MM.1S (cell line): ENCODE data around the gene WFDC9.

Experiments used
- DNase-seq: peaks from one replicate; pipeline ENCODE4 v3.0.0-alpha.2; 2015
- H2AFZ ChIP-seq: fragments of 300-600 bp; sonication (generic); 2 replicates; pipeline ENCODE4 v1.6.0; 2016; ENCODE audit warnings: antibody characterized with exemption, low read length
- H3F3A ChIP-seq: fragments of 300-600 bp; sonication (generic); 2 replicates; pipeline ENCODE4 v1.6.1; 2016; ENCODE audit warnings: mild to moderate bottlenecking, antibody characterized with exemption, low read length, moderate library complexity, mixed read lengths; ENCODE audit not compliant: insufficient read depth
- H3K27ac ChIP-seq: fragments of 300-600 bp; sonication (generic); 2 replicates; pipeline ENCODE4 v1.5.1; 2016; ENCODE audit warnings: mild to moderate bottlenecking, low read length
- H3K27me3 ChIP-seq: fragments of 300-600 bp; sonication (generic); replicated peaks from 2 replicates; pipeline ENCODE4 v1.6.0; 2016; ENCODE audit warnings: low read length; ENCODE audit not compliant: insufficient read depth
- H3K36me3 ChIP-seq: fragments of 300-600 bp; sonication (generic); replicated peaks from 2 replicates; pipeline ENCODE4 v1.6.1; 2016; ENCODE audit warnings: mild to moderate bottlenecking, low read length, mixed read lengths; ENCODE audit not compliant: insufficient read depth
- H3K4me1 ChIP-seq: fragments of 300-600 bp; sonication (generic); 2 replicates; pipeline ENCODE4 v1.6.1; 2016; ENCODE audit warnings: low read length, mixed read lengths
- H3K4me2 ChIP-seq: fragments of 300-600 bp; sonication (generic); 2 replicates; pipeline ENCODE4 v1.6.0; 2016; ENCODE audit warnings: low read depth, low read length
- H3K4me3 ChIP-seq: fragments of 300-600 bp; sonication (generic); 2 replicates; pipeline ENCODE4 v1.5.1; 2016; ENCODE audit warnings: low read length, mixed read lengths
- H3K79me2 ChIP-seq: fragments of 300-600 bp; sonication (generic); 2 replicates; pipeline ENCODE4 v1.6.1; 2016; ENCODE audit warnings: mixed run types, low read length, mixed read lengths
- H3K9ac ChIP-seq: fragments of 300-600 bp; sonication (generic); 2 replicates; pipeline ENCODE4 v1.6.1; 2016; ENCODE audit warnings: low read length, mixed read lengths
- H3K9me2 ChIP-seq: fragments of 300-600 bp; sonication (generic); replicated peaks from 2 replicates; pipeline ENCODE4 v1.6.1; 2016; ENCODE audit warnings: mild to moderate bottlenecking, low read length, mixed read lengths; ENCODE audit not compliant: insufficient read depth
- H3K9me3 ChIP-seq: fragments of 300-600 bp; sonication (generic); replicated peaks from 2 replicates; pipeline ENCODE4 v1.6.1; 2016; ENCODE audit warnings: mild to moderate bottlenecking, low read length, mixed read lengths; ENCODE audit not compliant: insufficient read depth
- H4K20me1 ChIP-seq: fragments of 300-600 bp; sonication (generic); 2 replicates; pipeline ENCODE4 v1.6.1; 2016; ENCODE audit warnings: mild to moderate bottlenecking, low read length, moderate library complexity, mixed read lengths; ENCODE audit not compliant: insufficient read depth
- EZH2 ChIP-seq: fragments of 300-600 bp; sonication (generic); optimal IDR thresholded peaks from 2 replicates; pipeline ENCODE3; 2017; ENCODE audit warnings: low read depth, mild to moderate bottlenecking, antibody characterized with exemption, low read length, mixed read lengths
- EZH2phosphoT487 ChIP-seq: fragments of 300-600 bp; sonication (generic); IDR thresholded peaks from 2 replicates; pipeline ENCODE4 v1.6.1; 2018; ENCODE audit warnings: antibody characterized with exemption, low read length
- TF ChIP-seq, protein P1 (sequence below): fragments of 300-600 bp; sonication (generic); IDR thresholded peaks from 2 replicates; pipeline ENCODE4 v1.5.1; 2016; ENCODE audit warnings: antibody characterized with exemption, low read length, mixed read lengths

The WFDC9 gene

GRCh38 chr20:45564760-45565276 is 66.3 kb downstream of the WFDC9 start:
- DNase-seq, result no peak
- Histone ChIP-seq H3K27ac (no peak overlapping the region), H3K9me2 (no peaks in the 10 kb centered on the region), H3K4me3 (no peak overlapping the region), H3K9me3 (no peaks in the 10 kb centered on the region), H3K27me3 (no peaks in the 10 kb centered on the region), H3K4me2 (no peak overlapping the region), H4K20me1 (no peaks in the 10 kb centered on the region), H3K9ac (no peak overlapping the region), H2AFZ (no peak overlapping the region), H3K4me1 (no peaks in the 10 kb centered on the region), H3K79me2 (no peaks in the 10 kb centered on the region), H3F3A (no peaks in the 10 kb centered on the region), H3K36me3 (no peaks in the 10 kb centered on the region)
- TF ChIP-seq EZH2, result no peak
- TF ChIP-seq, protein P1, sequence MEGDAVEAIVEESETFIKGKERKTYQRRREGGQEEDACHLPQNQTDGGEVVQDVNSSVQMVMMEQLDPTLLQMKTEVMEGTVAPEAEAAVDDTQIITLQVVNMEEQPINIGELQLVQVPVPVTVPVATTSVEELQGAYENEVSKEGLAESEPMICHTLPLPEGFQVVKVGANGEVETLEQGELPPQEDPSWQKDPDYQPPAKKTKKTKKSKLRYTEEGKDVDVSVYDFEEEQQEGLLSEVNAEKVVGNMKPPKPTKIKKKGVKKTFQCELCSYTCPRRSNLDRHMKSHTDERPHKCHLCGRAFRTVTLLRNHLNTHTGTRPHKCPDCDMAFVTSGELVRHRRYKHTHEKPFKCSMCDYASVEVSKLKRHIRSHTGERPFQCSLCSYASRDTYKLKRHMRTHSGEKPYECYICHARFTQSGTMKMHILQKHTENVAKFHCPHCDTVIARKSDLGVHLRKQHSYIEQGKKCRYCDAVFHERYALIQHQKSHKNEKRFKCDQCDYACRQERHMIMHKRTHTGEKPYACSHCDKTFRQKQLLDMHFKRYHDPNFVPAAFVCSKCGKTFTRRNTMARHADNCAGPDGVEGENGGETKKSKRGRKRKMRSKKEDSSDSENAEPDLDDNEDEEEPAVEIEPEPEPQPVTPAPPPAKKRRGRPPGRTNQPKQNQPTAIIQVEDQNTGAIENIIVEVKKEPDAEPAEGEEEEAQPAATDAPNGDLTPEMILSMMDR, result no peak
- TF ChIP-seq EZH2phosphoT487, result no peak
